ENCODE data around the gene DDX49.

DNA sequence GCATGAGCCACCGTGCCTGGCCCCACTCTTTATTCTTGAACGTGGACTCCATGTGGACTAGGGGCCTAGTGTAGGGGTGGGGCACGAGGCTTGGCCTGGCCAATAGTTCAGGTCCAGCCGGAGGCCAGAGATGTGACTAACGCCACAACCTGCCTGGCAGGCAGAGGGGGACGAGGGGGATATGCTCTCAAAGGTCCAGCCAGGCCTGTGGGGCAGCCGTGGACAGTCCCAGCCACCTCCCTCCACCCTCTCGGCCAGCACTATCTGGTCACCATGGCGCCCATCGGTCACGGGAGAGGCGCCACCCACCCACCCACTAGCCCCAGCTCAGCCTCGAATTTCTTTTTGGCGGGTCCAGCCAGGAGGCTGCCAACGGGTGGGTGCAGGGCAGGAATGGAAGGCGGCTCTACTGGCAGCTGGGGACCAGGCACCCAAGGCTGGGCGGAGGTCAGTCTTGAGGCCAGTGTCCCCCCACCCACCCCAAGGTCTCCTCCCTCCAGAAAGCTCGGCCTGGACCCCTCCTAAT lies 21.4 kb upstream of the DDX49 start:
- TF ChIP-seq EZH2 (IDR thresholded peaks at IDR 0.05; ENCODE audit: borderline replicate concordance, low read depth, low read length, poor library complexity, severe bottlenecking) (no peak), CTCF (conservative IDR thresholded peaks at IDR 0.05; ENCODE audit: low read depth, low read length) (no peak)
